Loucy (cell line): Measurements from ENCODE around the gene TM2D3.

Experiments used
- H2AFZ ChIP-seq: fragments of 200-600 bp; sonication (generic); 2 replicates; pipeline ENCODE4 v1.6.0; 2016; ENCODE audit warnings: antibody characterized with exemption, mild to moderate bottlenecking, low read length, moderate library complexity
- H3F3A ChIP-seq: fragments of 200-600 bp; 2 replicates; pipeline ENCODE4 v1.6.0; 2016; ENCODE audit warnings: antibody characterized with exemption, low read depth, mild to moderate bottlenecking
- H3K27me3 ChIP-seq: fragments of 200-600 bp; sonication (generic); 2 replicates; pipeline ENCODE4 v1.6.1; 2014; ENCODE audit warnings: low read length, mild to moderate bottlenecking; ENCODE audit not compliant: insufficient read depth, poor library complexity, severe bottlenecking
- H3K36me3 ChIP-seq: fragments of 200-600 bp; sonication (generic); 2 replicates; pipeline ENCODE4 v1.6.1; 2016; ENCODE audit warnings: low read length; ENCODE audit not compliant: insufficient read depth
- H3K4me1 ChIP-seq: fragments of 200-600 bp; sonication (generic); 2 replicates; pipeline ENCODE4 v1.5.1; 2014; ENCODE audit warnings: low read length, mild to moderate bottlenecking; ENCODE audit not compliant: insufficient read depth, poor library complexity, severe bottlenecking
- H3K4me2 ChIP-seq: fragments of 200-600 bp; sonication (generic); 2 replicates; pipeline ENCODE4 v1.6.0; 2014; ENCODE audit warnings: antibody characterized with exemption, low read length, low read depth, mild to moderate bottlenecking; ENCODE audit not compliant: poor library complexity, severe bottlenecking
- H3K4me3 ChIP-seq: fragments of 200-600 bp; sonication (generic); 2 replicates; pipeline ENCODE4 v1.5.1; 2014; ENCODE audit warnings: low read length, mild to moderate bottlenecking, mixed read lengths; ENCODE audit not compliant: poor library complexity, severe bottlenecking
- H3K79me2 ChIP-seq: fragments of 200-600 bp; sonication (generic); 2 replicates; pipeline ENCODE4 v1.6.1; 2014; ENCODE audit warnings: low read length; ENCODE audit not compliant: insufficient read depth
- H3K9ac ChIP-seq: fragments of 200-600 bp; sonication (generic); 2 replicates; pipeline ENCODE4 v1.6.0; 2014; ENCODE audit warnings: mild to moderate bottlenecking, low read depth, low read length, moderate library complexity; ENCODE audit not compliant: poor library complexity, severe bottlenecking
- H3K9me2 ChIP-seq: fragments of 200-600 bp; sonication (generic); replicated peaks from 2 replicates; pipeline ENCODE4 v1.6.1; 2016; ENCODE audit warnings: low read depth, low read length, mixed read lengths
- H3K9me3 ChIP-seq: fragments of 200-600 bp; sonication (generic); 2 replicates; pipeline ENCODE4 v1.6.1; 2014; ENCODE audit warnings: mild to moderate bottlenecking, antibody characterized with exemption, low read length, low read depth; ENCODE audit not compliant: insufficient read depth
- H4K20me1 ChIP-seq: fragments of 200-600 bp; sonication (generic); 2 replicates; pipeline ENCODE4 v1.6.0; 2014; ENCODE audit warnings: antibody characterized with exemption, low read length, mild to moderate bottlenecking; ENCODE audit not compliant: insufficient read depth, poor library complexity, severe bottlenecking
- EZH2phosphoT487 ChIP-seq: fragments of 200-600 bp; IDR thresholded peaks from 2 replicates; pipeline ENCODE4 v1.6.1; 2018; ENCODE audit warnings: antibody characterized with exemption, mild to moderate bottlenecking, moderate library complexity, borderline replicate concordance
- TF ChIP-seq, protein P1 (sequence below): fragments of 200-600 bp; sonication (generic); conservative IDR thresholded peaks from 2 replicates; pipeline ENCODE4 v1.5.1; 2014; ENCODE audit warnings: mild to moderate bottlenecking, antibody characterized with exemption, low read length

The TM2D3 gene

GRCh38 chr15:101615414-101615985 lies 36.7 kb downstream of the TM2D3 start:
- Histone ChIP-seq H3K4me2 (no peak overlapping the region), H3K9me3 (no peaks in the 10 kb centered on the region), H4K20me1 (no peaks in the 10 kb centered on the region), H3K36me3 (no peaks in the 10 kb centered on the region), H3K9me2 (no peaks in the 10 kb centered on the region), H3K4me1 (peaks cover 15% of the 10 kb centered on the region), H3K4me3 (no peak overlapping the region), H3K27me3 (no peaks in the 10 kb centered on the region), H2AFZ (no peak overlapping the region), H3K79me2 (no peaks in the 10 kb centered on the region), H3K9ac (no peak overlapping the region), H3F3A (no peaks in the 10 kb centered on the region)
- no peak for TF ChIP-seq EZH2phosphoT487
- TF ChIP-seq, protein P1, sequence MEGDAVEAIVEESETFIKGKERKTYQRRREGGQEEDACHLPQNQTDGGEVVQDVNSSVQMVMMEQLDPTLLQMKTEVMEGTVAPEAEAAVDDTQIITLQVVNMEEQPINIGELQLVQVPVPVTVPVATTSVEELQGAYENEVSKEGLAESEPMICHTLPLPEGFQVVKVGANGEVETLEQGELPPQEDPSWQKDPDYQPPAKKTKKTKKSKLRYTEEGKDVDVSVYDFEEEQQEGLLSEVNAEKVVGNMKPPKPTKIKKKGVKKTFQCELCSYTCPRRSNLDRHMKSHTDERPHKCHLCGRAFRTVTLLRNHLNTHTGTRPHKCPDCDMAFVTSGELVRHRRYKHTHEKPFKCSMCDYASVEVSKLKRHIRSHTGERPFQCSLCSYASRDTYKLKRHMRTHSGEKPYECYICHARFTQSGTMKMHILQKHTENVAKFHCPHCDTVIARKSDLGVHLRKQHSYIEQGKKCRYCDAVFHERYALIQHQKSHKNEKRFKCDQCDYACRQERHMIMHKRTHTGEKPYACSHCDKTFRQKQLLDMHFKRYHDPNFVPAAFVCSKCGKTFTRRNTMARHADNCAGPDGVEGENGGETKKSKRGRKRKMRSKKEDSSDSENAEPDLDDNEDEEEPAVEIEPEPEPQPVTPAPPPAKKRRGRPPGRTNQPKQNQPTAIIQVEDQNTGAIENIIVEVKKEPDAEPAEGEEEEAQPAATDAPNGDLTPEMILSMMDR = no peak

- no peaks in the 10 kb centered on the region for H3K79me2 ChIP-seq
- no peak overlapping the region for H3K4me3 ChIP-seq
- no peak overlapping the region for H2AFZ ChIP-seq
- H3K4me2 ChIP-seq = no peak overlapping the region
- TF ChIP-seq, protein P1 = no peak
- TF ChIP-seq EZH2phosphoT487 = no peak
- H3K27me3 ChIP-seq = no peaks in the 10 kb centered on the region
- no peaks in the 10 kb centered on the region for H3F3A ChIP-seq
- no peak overlapping the region for H3K9ac ChIP-seq
- H3K9me2 ChIP-seq = no peaks in the 10 kb centered on the region
- no peaks in the 10 kb centered on the region for H3K36me3 ChIP-seq
- peaks cover 10% of the 10 kb centered on the region for H3K4me1 ChIP-seq
- H4K20me1 ChIP-seq = no peaks in the 10 kb centered on the region
- no peaks in the 10 kb centered on the region for H3K9me3 ChIP-seq
Observed at GRCh38 chr15:101614761-101615160, 37.4 kb downstream of the TM2D3 start.

- TF ChIP-seq EZH2phosphoT487 = no peak
- TF ChIP-seq, protein P1 = no peak
Observed at GRCh38 chr15:101614001-101614585, 38.1 kb downstream of the TM2D3 start.

More at GRCh38 chr15:101614001-101614585, 38.1 kb downstream of the TM2D3 start:
- H3K27me3 ChIP-seq = no peaks in the 10 kb centered on the region
- no peaks in the 10 kb centered on the region for H3K9me3 ChIP-seq
- no peaks in the 10 kb centered on the region for H3K79me2 ChIP-seq
- peaks cover 8% of the 10 kb centered on the region for H3K4me1 ChIP-seq
- no peak overlapping the region for H3K4me2 ChIP-seq
- H3K9me2 ChIP-seq = no peaks in the 10 kb centered on the region
- H3F3A ChIP-seq = no peaks in the 10 kb centered on the region
- H3K9ac ChIP-seq = no peak overlapping the region
- no peak overlapping the region for H3K4me3 ChIP-seq
- H2AFZ ChIP-seq = no peak overlapping the region
- H4K20me1 ChIP-seq = no peaks in the 10 kb centered on the region
- no peaks in the 10 kb centered on the region for H3K36me3 ChIP-seq
